ENCODE data around the gene ANKFN1. TPM values are rescaled to one million over a fixed set of nuclear protein-coding genes. Genes with fewer than 3 reads are reported as not detected.

ANKFN1 gene
- total RNA-seq, 4 donors from 2014 or later, result 0.13 to 1.4 (median 0.75) TPM

DNA sequence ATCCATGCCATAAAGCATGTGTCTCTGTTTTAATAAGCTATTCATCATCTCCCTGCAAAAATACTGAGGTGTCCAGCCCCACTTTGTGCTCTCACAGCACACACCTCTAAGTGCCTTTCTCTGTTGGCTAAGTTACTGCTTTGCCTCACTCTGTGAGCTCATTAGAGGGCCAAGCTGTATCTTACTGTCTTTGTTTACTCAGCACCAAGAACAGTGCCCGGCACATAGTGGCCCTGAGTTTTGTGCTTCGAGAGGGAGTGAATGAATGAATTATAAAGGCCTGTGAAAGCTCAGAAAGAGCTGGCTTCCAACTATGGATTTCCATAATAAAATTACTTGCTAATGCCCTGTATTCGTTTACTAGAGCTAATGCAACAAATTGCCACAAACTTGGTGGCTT is 390.0 kb downstream of the ANKFN1 start:
- ATAC-seq, result no peak
- no peak overlapping the region for H3K27ac ChIP-seq
- no peak overlapping the region for H3K4me3 ChIP-seq
- no peaks in the 10 kb centered on the region for H3K4me1 ChIP-seq
- no peak for TF ChIP-seq POLR2AphosphoS5 (IDR thresholded peaks at IDR 0.05)
- TF ChIP-seq POLR2A (IDR thresholded peaks at IDR 0.05), result no peak
- TF ChIP-seq EP300 (IDR thresholded peaks at IDR 0.05), result no peak
- 55 to 83% methylated on average over 1 to 3 of the region's 3 CpGs for WGBS, 2 donors (ENCODE audit: low coverage in 1 of 2)
- no peaks in the 10 kb centered on the region for H3K36me3 ChIP-seq
- peaks cover 0 to 7% (median 0%) of the 10 kb centered on the region in 3 donors for H3K9me3 ChIP-seq
- H3K27me3 ChIP-seq, result peaks cover 3% of the 10 kb centered on the region

DNA sequence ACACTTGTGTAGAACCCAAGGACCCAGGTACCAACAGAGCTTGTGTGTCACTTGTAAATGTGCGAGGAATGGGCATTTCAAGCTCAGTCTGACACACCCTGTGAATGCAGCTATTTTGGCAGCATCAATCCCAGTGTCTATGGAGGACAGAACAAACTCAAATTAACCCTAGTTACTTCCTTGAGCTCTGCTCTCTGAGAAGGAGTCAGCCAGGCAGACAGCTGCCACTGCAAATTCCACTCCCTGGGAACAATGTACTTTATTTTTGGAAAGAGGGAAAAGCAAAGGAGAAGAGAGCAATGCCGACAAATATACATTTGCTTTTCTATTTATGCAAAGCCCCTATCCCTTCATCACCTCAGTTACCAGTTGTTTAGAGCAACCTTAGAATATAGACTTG is 391.8 kb downstream of the ANKFN1 start:
- Histone ChIP-seq H3K27ac (no peak overlapping the region), H3K4me3 (no peak overlapping the region), H3K27me3 (no peaks in the 10 kb centered on the region), H3K36me3 (no peaks in the 10 kb centered on the region), H3K9me3 (no peaks in the 10 kb centered on the region), H3K4me1 (no peaks in the 10 kb centered on the region)
- no peak for ATAC-seq
- TF ChIP-seq EP300 (IDR thresholded peaks at IDR 0.05) (no peak), POLR2A (IDR thresholded peaks at IDR 0.05) (no peak)
- TF ChIP-seq, protein P1, sequence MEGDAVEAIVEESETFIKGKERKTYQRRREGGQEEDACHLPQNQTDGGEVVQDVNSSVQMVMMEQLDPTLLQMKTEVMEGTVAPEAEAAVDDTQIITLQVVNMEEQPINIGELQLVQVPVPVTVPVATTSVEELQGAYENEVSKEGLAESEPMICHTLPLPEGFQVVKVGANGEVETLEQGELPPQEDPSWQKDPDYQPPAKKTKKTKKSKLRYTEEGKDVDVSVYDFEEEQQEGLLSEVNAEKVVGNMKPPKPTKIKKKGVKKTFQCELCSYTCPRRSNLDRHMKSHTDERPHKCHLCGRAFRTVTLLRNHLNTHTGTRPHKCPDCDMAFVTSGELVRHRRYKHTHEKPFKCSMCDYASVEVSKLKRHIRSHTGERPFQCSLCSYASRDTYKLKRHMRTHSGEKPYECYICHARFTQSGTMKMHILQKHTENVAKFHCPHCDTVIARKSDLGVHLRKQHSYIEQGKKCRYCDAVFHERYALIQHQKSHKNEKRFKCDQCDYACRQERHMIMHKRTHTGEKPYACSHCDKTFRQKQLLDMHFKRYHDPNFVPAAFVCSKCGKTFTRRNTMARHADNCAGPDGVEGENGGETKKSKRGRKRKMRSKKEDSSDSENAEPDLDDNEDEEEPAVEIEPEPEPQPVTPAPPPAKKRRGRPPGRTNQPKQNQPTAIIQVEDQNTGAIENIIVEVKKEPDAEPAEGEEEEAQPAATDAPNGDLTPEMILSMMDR (IDR thresholded peaks at IDR 0.05), result no peak
- 10 to 46% methylated on average over 1 to 2 of the region's 2 CpGs for WGBS, 2 donors (ENCODE audit: low coverage in 1 of 2)

DNA sequence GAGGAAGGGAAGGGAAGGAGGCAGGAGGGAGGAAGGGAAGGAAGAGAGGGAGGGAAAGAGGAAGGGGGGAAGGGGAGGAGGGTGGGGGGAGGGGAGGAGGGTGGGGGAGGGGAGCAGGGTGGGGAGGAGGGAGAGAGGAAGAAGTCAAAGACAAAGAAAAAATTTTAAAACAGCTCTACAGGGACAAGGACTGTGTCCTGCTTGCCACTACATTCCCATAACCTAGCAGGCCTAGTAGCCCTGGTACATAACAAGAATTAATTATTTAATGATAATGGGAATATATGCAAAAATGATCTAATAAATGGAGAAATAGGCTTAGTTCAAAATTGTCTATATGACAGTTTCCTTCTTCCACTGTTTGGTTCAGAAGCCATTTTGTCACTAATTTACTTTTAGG is 392.7 kb downstream of the ANKFN1 start:
- H3K27me3 ChIP-seq, result no peaks in the 10 kb centered on the region
- H3K36me3 ChIP-seq, result no peaks in the 10 kb centered on the region
- H3K27ac ChIP-seq, result no peak overlapping the region
- ATAC-seq, result no peak
- H3K4me3 ChIP-seq, result no peak overlapping the region
- no peaks in the 10 kb centered on the region for H3K9me3 ChIP-seq
- TF ChIP-seq POLR2AphosphoS5 (IDR thresholded peaks at IDR 0.05), result no peak
- no peak for TF ChIP-seq POLR2A (IDR thresholded peaks at IDR 0.05)
- TF ChIP-seq, protein P1 (IDR thresholded peaks at IDR 0.05), result no peak
- no peak for TF ChIP-seq EP300 (IDR thresholded peaks at IDR 0.05)
- no peaks in the 10 kb centered on the region for H3K4me1 ChIP-seq

DNA sequence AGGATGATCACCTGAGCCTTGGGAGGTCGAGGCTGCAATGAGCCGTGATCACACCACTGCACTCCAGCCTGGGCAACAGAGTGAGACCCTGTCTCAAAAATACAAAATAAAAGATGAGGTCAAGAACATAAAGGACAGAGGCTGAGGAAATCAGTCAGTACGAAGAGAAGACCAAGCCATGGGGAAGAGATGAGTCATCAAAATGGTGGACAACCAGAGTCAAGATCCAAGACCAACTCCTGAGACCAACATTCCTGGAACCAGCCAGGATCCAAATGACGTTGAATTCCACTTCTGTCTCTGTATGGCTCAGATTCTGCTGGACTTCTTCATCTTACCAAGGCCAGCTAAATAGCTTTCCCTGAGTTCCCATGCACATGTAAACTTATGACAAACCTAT is 395.4 kb downstream of the ANKFN1 start:
- H3K27ac ChIP-seq, result no peak overlapping the region
- ATAC-seq, result no peak
- no peak overlapping the region for H3K4me3 ChIP-seq
- H3K27me3 ChIP-seq, result no peaks in the 10 kb centered on the region
- TF ChIP-seq, protein P1 (IDR thresholded peaks at IDR 0.05), result no peak
- no peaks in the 10 kb centered on the region for H3K4me1 ChIP-seq
- no peaks in the 10 kb centered on the region for H3K36me3 ChIP-seq
- whole genome bisulfite sequencing, 2 donors (ENCODE audit: low coverage in 1 of 2), result 83 to 88% methylated on average over 4 of the region's 4 CpGs
- H3K9me3 ChIP-seq, result no peaks in the 10 kb centered on the region

DNA sequence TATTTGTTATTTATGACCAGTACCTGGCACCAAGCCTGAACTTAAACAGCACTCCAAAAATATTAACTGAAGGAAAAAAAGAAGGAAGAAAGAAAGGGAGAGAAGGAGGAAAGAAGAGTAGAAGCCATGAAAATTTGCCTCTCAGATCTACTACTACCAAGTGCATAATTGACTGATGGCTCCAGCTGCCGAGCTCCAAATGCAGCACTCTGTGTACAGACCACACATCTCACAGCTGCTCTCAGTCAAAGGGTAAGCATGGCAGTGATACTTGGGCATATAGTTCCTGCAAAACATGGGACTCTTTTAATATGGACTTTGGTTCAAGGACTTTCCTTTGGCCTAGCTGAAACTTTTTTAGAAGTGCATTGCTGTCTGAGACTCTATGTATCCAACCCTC is 396.2 kb downstream of the ANKFN1 start:
- Histone ChIP-seq H3K36me3 (no peaks in the 10 kb centered on the region), H3K27ac (no peak overlapping the region), H3K4me1 (no peaks in the 10 kb centered on the region), H3K4me3 (no peak overlapping the region), H3K27me3 (no peaks in the 10 kb centered on the region), H3K9me3 (no peaks in the 10 kb centered on the region)
- no peak for ATAC-seq
- TF ChIP-seq, protein P1 (IDR thresholded peaks at IDR 0.05), result no peak
- no peak for TF ChIP-seq POLR2A (IDR thresholded peaks at IDR 0.05)
- TF ChIP-seq POLR2AphosphoS5 (IDR thresholded peaks at IDR 0.05), result no peak
- no peak for TF ChIP-seq EP300 (IDR thresholded peaks at IDR 0.05)
- WGBS, 2 donors (ENCODE audit: low coverage in 1 of 2), result 36 to 60% methylated on average over 1 of the region's 1 CpG

DNA sequence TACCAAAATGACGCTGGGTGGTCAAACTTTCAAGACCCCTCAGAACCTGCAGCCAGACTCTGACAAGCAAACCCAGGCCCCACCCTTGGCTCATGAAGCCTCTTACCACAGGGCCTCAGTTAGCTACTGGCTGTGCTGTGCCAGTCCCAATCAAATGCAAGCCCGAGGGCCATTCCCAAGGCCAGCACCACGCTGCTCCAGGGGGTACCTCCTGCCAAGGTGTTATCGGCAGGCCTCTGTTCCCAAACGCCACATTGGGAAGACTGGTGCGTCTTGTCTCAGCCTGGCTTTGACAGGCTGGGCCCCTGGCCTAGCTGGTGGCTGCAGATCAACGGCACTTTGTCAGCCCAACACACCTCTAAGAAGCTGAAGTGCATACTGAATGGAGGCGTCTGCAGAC is 404.4 kb downstream of the ANKFN1 start:
- WGBS, 2 donors (ENCODE audit: low coverage in 1 of 2), result 60 to 92% methylated on average over 2 to 4 of the region's 8 CpGs
- no peaks in the 10 kb centered on the region for H3K36me3 ChIP-seq
- H3K27ac ChIP-seq, result no peak overlapping the region
- no peak for TF ChIP-seq POLR2A (IDR thresholded peaks at IDR 0.05)
- TF ChIP-seq, protein P1 (IDR thresholded peaks at IDR 0.05), result no peak
- no peak for TF ChIP-seq POLR2AphosphoS5 (IDR thresholded peaks at IDR 0.05)
- no peak for TF ChIP-seq EP300 (IDR thresholded peaks at IDR 0.05)
- H3K27me3 ChIP-seq, result peaks cover 4% of the 10 kb centered on the region
- ATAC-seq, result no peak
- no peaks in the 10 kb centered on the region for H3K4me1 ChIP-seq
- no peaks in the 10 kb centered on the region for H3K9me3 ChIP-seq
- H3K4me3 ChIP-seq, result no peak overlapping the region
